ENCODE data around the gene FAF2. TPM values are rescaled to one million over a fixed set of nuclear protein-coding genes. Genes with fewer than 3 reads are reported as not detected.

The FAF2 gene
- polyA plus RNA-seq, 2 of the 4 experiments (the other 2 are of a cell fraction): 42.4 to 90.3 TPM

- peak overlapping the region; percentile 48 for H3K4me2 ChIP-seq
- WGBS (ENCODE audit: missing lambda C conversion rate): 34% methylated on average over 5 of the region's 5 CpGs
- no peak for FAIRE-seq
- CTCF ChIA-PET: interaction anchor here (1.6 to 3.6 kb wide), 3 partner anchors 12 to 137 kb away, joined by 5 to 31 read pairs (median 6); partner anchors contain the start of gene FAF2
- POLR2A ChIA-PET: no interaction called here
- no peak for DNase-seq (ENCODE audit: low read depth in 1 of 2, low spot score in 1 of 2)
- H3K9me3 ChIP-seq: no peaks in the 10 kb centered on the region
- TF ChIP-seq HOXB13 (CRISPR knock-in tag; IDR thresholded peaks at IDR 0.05; ENCODE audit: low read depth) (no peak), RAD21 (conservative IDR thresholded peaks at IDR 0.05 in 1 of 2, IDR thresholded peaks at IDR 0.05 in 1 of 2) (no peak), PBX3 (IDR thresholded peaks at IDR 0.05) (no peak), EHF (CRISPR knock-in tag; IDR thresholded peaks at IDR 0.05) (no peak), FOXS1 (CRISPR knock-in tag; IDR thresholded peaks at IDR 0.05) (no peak), HOXA7 (CRISPR knock-in tag; IDR thresholded peaks at IDR 0.05) (no peak), ATOH8 (CRISPR knock-in tag; IDR thresholded peaks at IDR 0.05; ENCODE audit: low read depth) (no peak), MYC (IDR thresholded peaks at IDR 0.05; ENCODE audit: borderline replicate concordance, low read length) (no peak), NR3C1 (IDR thresholded peaks at IDR 0.05) (no peak), NFE2L2 (conservative IDR thresholded peaks at IDR 0.05; ENCODE audit: low read length) (no peak), REST (IDR thresholded peaks at IDR 0.05) (no peak), TP53 (CRISPR knock-in tag; IDR thresholded peaks at IDR 0.05) (no peak), EP300 (IDR thresholded peaks at IDR 0.05) (no peak)
- H3K27ac ChIP-seq: no peak overlapping the region
- peaks cover 18% of the 10 kb centered on the region; the same call in 2 of the 3 replicates for H3K4me1 ChIP-seq
- H3K4me3 ChIP-seq: no peak overlapping the region
- peak in 1 of 2 experiments; percentile 41; a peak in 2 of 6 replicates for ATAC-seq
Observed at GRCh38 chr5:176436656-176437055, 11.5 kb upstream of the FAF2 start.

- WGBS (ENCODE audit: missing lambda C conversion rate): 32% methylated on average over 12 of the region's 12 CpGs
- no peak for TF ChIP-seq RFX5 (IDR thresholded peaks at IDR 0.05)
- 0 out of 4 replicates have a peak, but pooled peaks of 1 of the 2 experiments have one; percentile 14 for TF ChIP-seq CEBPB (IDR thresholded peaks at IDR 0.05)
- TF ChIP-seq BCL3 (IDR thresholded peaks at IDR 0.05): no peak
- peak; percentile 86; the same call in 1 of the 2 replicates for TF ChIP-seq GATA3 (IDR thresholded peaks at IDR 0.05; ENCODE audit: borderline replicate concordance)
- no peak for TF ChIP-seq FOSL2 (IDR thresholded peaks at IDR 0.05)
- TF ChIP-seq FOSL2 (CRISPR knock-in tag; IDR thresholded peaks at IDR 0.05): peak; percentile 60
- peak; percentile 57; the same call in 1 of the 2 replicates for TF ChIP-seq MAX (IDR thresholded peaks at IDR 0.05)
- TF ChIP-seq MYC (IDR thresholded peaks at IDR 0.05; ENCODE audit: borderline replicate concordance, low read length): no peak
- CTCF ChIA-PET: interaction anchor here (0.9 to 3.6 kb wide), 3 partner anchors 9 to 23 kb away, joined by 9 to 31 read pairs (median 16); partner anchors contain the start of genes CLTB and FAF2
- POLR2A ChIA-PET: interaction anchor here (1.4 kb wide), 1 partner anchor 9 kb away, joined by 5 read pairs; the partner anchor contains the start of gene FAF2
- no peak overlapping the region for H3K4me3 ChIP-seq
- peaks cover 18% of the 10 kb centered on the region; the same call in 2 of the 3 replicates for H3K4me1 ChIP-seq
- peak overlapping the region; percentile 19; the same call in 1 of the 3 replicates for H3K4me2 ChIP-seq
- H3K9me3 ChIP-seq: no peaks in the 10 kb centered on the region
- DNase-seq (ENCODE audit: low read depth in 1 of 2, low spot score in 1 of 2) (peak in 1 of 2 experiments; percentile 74), ATAC-seq (peak; percentile 80 to 81; a peak in 5 of 6 replicates), FAIRE-seq (no peak)
- no peak overlapping the region for H3K27ac ChIP-seq
Observed at GRCh38 chr5:176438959-176439757, 9.0 kb upstream of the FAF2 start.
